Activated CD4-positive, alpha-beta T cell treated with anti-CD3 and anti-CD28 coated beads for 1 hour (primary cell): ENCODE measurements around the gene TBR1.

Experiments used
- DNase-seq: peaks from one replicate; pipeline ENCODE4 v3.0.0-alpha.2; 2020

Gene TBR1

DNA sequence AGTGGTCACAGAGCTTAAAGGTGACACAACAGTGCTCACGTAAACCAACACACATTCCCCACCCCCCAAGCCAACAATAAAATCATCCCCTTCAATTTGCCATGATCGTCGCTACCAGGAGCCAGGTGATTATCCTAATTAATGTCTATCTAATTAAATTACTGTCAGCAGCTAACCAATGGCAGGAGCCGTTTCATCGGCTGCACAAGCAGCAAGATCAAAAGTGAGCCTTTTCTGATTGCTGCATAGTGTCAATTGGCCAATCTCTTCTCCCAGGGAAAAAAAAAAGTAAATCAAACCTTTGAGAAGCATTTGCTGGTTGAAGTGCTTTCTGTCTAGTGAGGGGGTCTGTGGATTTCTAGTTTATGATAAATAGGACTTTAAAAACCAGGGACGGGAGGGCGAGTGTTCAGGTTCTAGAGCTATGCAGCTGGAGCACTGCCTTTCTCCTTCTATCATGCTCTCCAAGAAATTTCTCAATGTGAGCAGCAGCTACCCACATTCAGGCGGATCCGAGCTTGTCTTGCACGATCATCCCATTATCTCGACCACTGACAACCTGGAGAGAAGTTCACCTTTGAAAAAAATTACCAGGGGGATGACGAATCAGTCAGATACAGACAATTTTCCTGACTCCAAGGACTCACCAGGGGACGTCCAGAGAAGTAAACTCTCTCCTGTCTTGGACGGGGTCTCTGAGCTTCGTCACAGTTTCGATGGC is at the start of gene TBR1:
Gene TBR1, plus strand, starts transcription at position 311 of the 721 bp plus-strand sequence. Its CDS starts 114 bp downstream, at position 425.
- DNase-seq = no peak

- no peak for DNase-seq
These were observed 48.4 kb upstream of the TBR1 start for GRCh38 chr2:161367675-161368074.

GRCh38 chr2:161369311-161369710 is 46.8 kb upstream of the TBR1 start:
- no peak for DNase-seq

- no peak for DNase-seq
These were observed 45.1 kb upstream of the TBR1 start for GRCh38 chr2:161370981-161371380.

DNA sequence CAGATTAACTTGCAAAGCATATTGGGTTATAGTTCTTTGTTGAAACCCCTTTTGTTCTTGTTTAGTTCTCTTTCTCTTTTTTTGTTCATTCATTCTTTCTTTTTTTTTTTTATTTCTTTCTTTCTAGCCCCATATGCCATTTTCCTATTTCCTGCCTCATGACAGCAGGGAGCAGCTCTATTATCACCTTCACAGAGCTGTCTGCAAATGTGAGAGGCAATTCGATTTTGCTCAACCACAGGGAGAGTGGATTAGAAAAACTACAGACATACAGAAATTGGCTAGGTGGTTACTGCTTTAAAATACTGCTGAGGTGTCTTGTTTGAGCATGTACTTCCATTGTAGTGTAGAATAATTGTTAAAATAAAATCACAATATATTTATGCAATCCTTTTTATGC is 44.2 kb upstream of the TBR1 start:
- DNase-seq = no peak

- no peak for DNase-seq
These were observed 42.2 kb upstream of the TBR1 start for GRCh38 chr2:161373942-161374341.

DNA sequence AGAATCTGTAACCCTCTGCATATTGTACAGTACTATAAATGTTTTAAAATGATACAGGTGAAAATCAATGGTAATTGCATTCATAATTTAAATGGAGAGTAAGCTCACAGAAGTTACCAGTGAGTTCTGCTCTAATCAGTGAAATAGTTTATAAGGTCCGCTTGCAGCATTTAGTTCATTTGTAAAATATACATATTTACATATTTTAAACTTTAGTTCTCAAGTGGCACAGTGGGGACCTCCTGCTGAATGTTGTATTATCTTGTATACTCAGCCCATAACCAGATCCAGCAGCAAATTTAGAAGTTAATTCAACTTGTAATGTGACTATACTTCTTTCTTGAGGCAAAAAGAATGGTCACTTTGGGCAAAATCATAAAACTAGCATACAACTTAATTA is 41.7 kb upstream of the TBR1 start:
- no peak for DNase-seq

- DNase-seq = no peak
These were observed 36.4 kb upstream of the TBR1 start for GRCh38 chr2:161379740-161380139.

- DNase-seq = no peak
These were observed 34.6 kb upstream of the TBR1 start for GRCh38 chr2:161381546-161381945.

DNA sequence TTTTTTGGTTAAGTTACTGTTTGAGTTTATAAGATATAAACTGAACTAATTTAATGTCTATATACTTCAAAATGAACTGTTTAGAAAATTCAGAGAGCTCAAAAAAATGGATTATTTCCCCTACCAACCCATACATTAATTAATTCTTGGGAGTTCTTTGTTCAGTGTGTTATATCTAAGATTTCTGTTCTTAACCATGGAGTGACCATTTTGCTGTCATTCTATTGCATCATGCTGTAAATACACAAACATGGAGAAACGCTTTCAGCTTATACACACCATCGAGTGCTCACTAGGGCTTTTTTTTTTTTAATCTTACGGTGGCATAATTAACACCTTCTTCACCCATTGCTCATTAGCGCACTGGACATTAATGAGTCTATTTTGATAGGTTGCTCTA is 33.4 kb upstream of the TBR1 start:
- no peak for DNase-seq

GRCh38 chr2:161384864-161385263 is 31.2 kb upstream of the TBR1 start:
- DNase-seq = no peak

GRCh38 chr2:161386228-161386824 is 29.8 kb upstream of the TBR1 start:
- DNase-seq = no peak

DNA sequence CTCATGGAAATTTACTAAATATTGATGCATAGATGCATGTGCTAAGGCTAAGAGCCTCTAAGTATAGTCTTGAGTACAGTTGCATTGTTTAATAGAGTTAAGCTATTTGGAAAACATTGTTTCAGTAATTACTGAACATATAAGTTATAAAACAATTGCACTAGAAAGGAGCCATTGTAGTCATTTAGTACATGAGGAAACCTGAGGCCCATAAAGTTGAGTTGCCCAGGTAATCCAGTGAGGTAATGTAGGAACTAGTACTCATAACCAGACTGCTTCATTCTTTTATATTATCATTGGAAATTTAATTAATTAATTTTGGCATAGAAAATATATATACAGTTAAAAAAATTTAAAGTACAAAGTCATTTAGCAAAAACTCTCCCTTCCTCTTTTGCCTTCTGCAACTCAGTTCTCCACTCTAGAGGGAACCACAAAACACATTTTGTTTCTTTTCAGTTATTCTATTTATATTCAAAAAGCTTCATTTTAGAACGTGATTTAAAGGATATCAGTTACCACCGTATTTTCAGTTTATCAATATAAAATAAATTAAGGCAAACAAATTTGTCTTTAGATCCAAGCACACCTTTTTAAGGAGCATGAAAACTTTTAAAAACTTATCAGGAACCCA is 27.8 kb upstream of the TBR1 start:
- no peak for DNase-seq

DNA sequence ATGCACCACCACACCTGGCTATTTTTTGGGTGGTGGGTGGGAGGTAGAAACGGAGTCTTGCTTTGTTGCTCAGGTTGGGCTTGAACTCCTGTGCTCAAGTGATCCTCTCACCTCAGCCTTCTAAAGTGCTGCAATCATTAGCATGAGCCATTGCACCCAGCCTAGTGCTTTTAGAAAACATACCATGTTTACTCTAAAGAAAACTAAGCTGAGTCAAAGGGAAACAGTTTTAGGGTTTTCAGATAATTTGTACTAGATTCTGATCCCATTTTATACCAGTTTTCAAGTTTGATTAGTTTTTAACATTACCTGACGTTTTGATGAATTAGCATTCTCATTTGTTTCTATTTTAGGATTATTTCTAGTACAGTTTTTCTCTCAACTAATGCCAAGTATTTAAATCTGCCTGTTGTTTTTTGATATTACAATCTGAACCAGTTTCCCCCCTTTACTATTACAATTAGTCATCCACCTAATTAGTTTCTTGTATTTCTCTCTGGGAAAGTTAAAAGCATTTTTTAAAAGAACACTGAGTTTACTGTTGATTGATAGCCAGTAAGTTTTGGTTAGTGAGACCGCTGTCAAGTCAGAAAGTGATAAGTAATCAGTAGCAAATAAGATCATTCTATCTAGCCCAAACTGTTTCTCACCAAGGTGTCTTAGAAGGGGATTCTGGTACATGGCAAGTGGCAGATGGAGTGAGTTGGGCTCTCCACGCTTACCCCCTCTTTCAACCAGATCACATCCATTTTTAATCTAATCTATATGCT is 24.2 kb upstream of the TBR1 start:
- no peak for DNase-seq

GRCh38 chr2:161400076-161400475 is 16.0 kb upstream of the TBR1 start:
- no peak for DNase-seq

- no peak for DNase-seq
These were observed 13.8 kb upstream of the TBR1 start for GRCh38 chr2:161402297-161402696.

GRCh38 chr2:161406316-161406715 is 9.8 kb upstream of the TBR1 start:
- DNase-seq = no peak

GRCh38 chr2:161407597-161407996 is 8.5 kb upstream of the TBR1 start:
- no peak for DNase-seq

DNA sequence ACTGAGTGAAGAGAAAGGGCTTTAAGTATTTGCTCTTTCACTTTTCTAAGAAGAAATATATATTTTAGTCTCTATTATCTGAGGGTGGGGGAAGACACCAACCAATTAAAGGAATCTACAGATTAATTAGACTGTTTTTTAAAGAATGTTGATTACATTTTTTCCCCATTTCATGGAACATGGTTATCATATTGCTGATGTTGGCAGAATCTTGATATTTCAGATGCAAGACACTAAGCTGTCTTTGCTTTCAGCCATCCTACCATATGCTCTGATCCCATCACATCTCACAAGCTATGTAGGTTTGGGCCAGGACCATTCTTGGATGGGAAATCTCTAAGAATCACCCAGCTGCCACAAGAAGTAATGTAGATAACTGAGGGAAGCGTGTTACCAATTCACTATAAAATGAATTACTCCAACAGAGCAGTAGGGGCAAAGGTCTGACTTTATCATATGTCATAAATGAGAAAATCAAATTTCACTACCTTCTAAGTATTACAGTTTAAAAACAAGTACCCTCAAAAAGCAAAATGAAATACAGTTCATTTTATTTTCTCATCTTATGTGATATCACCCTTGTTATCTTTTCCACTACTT is 6.7 kb upstream of the TBR1 start:
- DNase-seq = no peak

- no peak for DNase-seq
These were observed 3.8 kb upstream of the TBR1 start for GRCh38 chr2:161412346-161412745.

GRCh38 chr2:161414042-161415033 is 1.8 kb upstream of the TBR1 start:
- no peak for DNase-seq
